Adrenal gland (tissue), 5 donors: ENCODE measurements around the gene SLC26A1.

ENCODE experiments used
- POLR2A ChIP-seq, 2 donors: fragments of 450-650 bp; IDR thresholded peaks; one replicate each; pipeline ENCODE4 v1.6.1; 2017; ENCODE audit warnings: antibody characterized with exemption in 2 of 2, mild to moderate bottlenecking in 2 of 2, moderate library complexity in 1 of 2
- TF ChIP-seq, protein P1 (sequence below), 6 experiments: fragments of 450-650 bp in 4 of 6; fragments of 200-600 bp in 2 of 6; sonication (generic) in 1 of 6; IDR thresholded peaks; 1 replicate in 5 of 6; 2 replicates in 1 of 6; pipeline versions ENCODE4 v1.5.1 to v1.8.0; 2016 to 2021; ENCODE audit warnings: antibody characterized with exemption in 6 of 6, mild to moderate bottlenecking in 2 of 6, moderate library complexity in 1 of 6
- donor health status: DM: no; HTN: no; CAD: no.

DNA sequence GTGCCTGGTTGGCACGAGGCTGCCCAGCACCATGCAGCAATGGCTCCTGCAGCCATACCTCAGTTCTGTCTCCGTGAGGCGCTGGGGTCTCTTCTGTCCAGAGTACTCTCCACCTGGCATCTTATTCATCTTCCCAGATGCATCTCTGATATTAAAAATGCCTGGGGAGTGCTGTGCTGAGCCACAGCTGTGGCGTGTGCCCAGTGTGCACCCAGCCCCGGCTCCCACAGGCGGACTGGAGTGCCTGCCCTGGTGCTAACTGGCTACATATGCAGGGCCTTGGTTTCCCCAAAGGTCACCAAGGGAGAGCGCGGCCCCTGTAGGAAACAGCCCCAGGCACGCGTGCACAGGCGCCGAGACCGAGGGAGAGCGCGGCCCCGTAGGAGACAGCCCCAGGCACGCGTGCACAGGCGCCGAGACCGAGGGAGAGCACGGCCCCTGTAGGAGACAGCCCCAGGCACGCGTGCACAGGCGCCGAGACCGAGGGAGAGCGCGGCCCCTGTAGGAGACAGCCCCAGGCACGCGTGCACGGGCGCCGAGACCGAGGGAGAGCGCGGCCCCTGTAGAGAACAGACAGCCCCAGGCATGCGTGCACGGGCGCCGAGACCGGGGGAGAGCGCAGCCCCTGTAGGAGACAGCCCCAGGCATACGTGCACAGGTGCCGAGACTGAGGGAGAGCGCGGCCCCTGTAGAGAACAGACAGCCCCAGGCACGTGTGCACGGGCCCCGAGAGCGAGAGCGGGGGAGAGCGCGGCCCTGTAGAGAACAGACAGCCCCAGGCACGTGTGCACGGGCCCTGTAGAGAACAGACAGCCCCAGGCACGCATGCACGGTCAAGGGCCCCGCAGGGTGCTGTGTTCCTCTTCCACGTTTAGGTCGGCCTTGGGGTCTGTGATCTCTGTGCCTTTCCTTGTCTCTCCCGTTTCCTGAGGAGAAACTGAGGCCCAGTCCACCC lies 46.4 kb downstream of the SLC26A1 start:
- TF ChIP-seq, protein P1, sequence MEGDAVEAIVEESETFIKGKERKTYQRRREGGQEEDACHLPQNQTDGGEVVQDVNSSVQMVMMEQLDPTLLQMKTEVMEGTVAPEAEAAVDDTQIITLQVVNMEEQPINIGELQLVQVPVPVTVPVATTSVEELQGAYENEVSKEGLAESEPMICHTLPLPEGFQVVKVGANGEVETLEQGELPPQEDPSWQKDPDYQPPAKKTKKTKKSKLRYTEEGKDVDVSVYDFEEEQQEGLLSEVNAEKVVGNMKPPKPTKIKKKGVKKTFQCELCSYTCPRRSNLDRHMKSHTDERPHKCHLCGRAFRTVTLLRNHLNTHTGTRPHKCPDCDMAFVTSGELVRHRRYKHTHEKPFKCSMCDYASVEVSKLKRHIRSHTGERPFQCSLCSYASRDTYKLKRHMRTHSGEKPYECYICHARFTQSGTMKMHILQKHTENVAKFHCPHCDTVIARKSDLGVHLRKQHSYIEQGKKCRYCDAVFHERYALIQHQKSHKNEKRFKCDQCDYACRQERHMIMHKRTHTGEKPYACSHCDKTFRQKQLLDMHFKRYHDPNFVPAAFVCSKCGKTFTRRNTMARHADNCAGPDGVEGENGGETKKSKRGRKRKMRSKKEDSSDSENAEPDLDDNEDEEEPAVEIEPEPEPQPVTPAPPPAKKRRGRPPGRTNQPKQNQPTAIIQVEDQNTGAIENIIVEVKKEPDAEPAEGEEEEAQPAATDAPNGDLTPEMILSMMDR (IDR thresholded peaks at IDR 0.05) = no peak
- TF ChIP-seq POLR2A (IDR thresholded peaks at IDR 0.05) = no peak
